Activated naive CD8-positive, alpha-beta T cell treated with anti-CD3 and anti-CD28 coated beads, Interleukin-2, amount 50 U/mL, for 16 hours (primary cell): Measurements from ENCODE around the gene SLC22A5.
"Not testable (repeated sequence)": the region's sequence is repeated elsewhere in the genome, so short reads cannot be mapped to it uniquely, and the experiment has no call there.

Experiments
- DNase-seq: peaks from one replicate; pipeline ENCODE4 v3.0.0-alpha.2; 2020; ENCODE audit warnings: low read depth, low spot score

Gene SLC22A5

GRCh38 chr5:132388244-132389050, 18.9 kb downstream of the SLC22A5 start:
- DNase-seq: no peak

GRCh38 chr5:132389051-132389331, 19.5 kb downstream of the SLC22A5 start:
- no peak for DNase-seq

- no peak for DNase-seq
These were observed 20.2 kb downstream of the SLC22A5 start for GRCh38 chr5:132389585-132390286.

GRCh38 chr5:132391247-132391646, 21.7 kb downstream of the SLC22A5 start:
- DNase-seq: no peak

- no peak for DNase-seq
These were observed 22.4 kb downstream of the SLC22A5 start for GRCh38 chr5:132391870-132392269.

- no peak for DNase-seq
These were observed 22.9 kb downstream of the SLC22A5 start for GRCh38 chr5:132392411-132392810.

GRCh38 chr5:132392978-132393825, 23.7 kb downstream of the SLC22A5 start:
- DNase-seq: no peak

- no peak for DNase-seq
These were observed 25.3 kb downstream of the SLC22A5 start for GRCh38 chr5:132394667-132395259.

GRCh38 chr5:132396589-132397031, 27.1 kb downstream of the SLC22A5 start:
- no peak for DNase-seq

GRCh38 chr5:132397224-132397623, 27.7 kb downstream of the SLC22A5 start:
- no peak for DNase-seq

- not testable (repeated sequence) for DNase-seq
These were observed 28.6 kb downstream of the SLC22A5 start for GRCh38 chr5:132397936-132398675.

- DNase-seq: not testable (repeated sequence)
These were observed 34.5 kb downstream of the SLC22A5 start for GRCh38 chr5:132404041-132404440.

GRCh38 chr5:132405646-132406045, 36.1 kb downstream of the SLC22A5 start:
- no peak for DNase-seq

- no peak for DNase-seq
These were observed 36.8 kb downstream of the SLC22A5 start for GRCh38 chr5:132406144-132406783.

GRCh38 chr5:132407970-132408369, 38.5 kb downstream of the SLC22A5 start:
- no peak for DNase-seq

GRCh38 chr5:132408456-132408855, 38.9 kb downstream of the SLC22A5 start:
- no peak for DNase-seq

GRCh38 chr5:132408965-132409364, 39.5 kb downstream of the SLC22A5 start:
- no peak for DNase-seq

- DNase-seq: peak; percentile 82
These were observed 41.2 kb downstream of the SLC22A5 start for GRCh38 chr5:132410451-132411303.

- DNase-seq: no peak
These were observed 41.9 kb downstream of the SLC22A5 start for GRCh38 chr5:132411304-132412013.
